NB4 (cell line): ENCODE results near the gene GMCL1.

Experiments
- CTCF ChIP-seq: IDR thresholded peaks from one replicate; pipeline ENCODE4 v1.5.1; 2012; ENCODE audit warnings: low read depth, low read length
- MAX ChIP-seq: IDR thresholded peaks from 2 replicates; pipeline ENCODE4 v1.6.1; 2011; ENCODE audit warnings: low read depth, low read length
- MYC ChIP-seq: IDR thresholded peaks from 2 replicates; pipeline ENCODE4 v1.6.1; 2011; ENCODE audit warnings: low read depth, low read length
- POLR2A ChIP-seq: IDR thresholded peaks from 2 replicates; pipeline ENCODE4 v1.6.1; 2011; ENCODE audit warnings: mild to moderate bottlenecking; ENCODE audit not compliant: insufficient read length; ENCODE audit errors: extremely low read depth

GRCh38 chr2:69835666-69836065 lies 6.2 kb downstream of the GMCL1 start:
- TF ChIP-seq CTCF (no peak), POLR2A (no peak), MYC (no peak), MAX (no peak)
